ENCODE data around the gene GPAM. TPM values are rescaled to one million over a fixed set of nuclear protein-coding genes. Genes with fewer than 3 reads are reported as not detected.

Gene GPAM
- total RNA-seq, 1 experiment from 2014 or later: 7.1 TPM

- no peak for DNase-seq (ENCODE audit: low read depth)
Observed at GRCh38 chr10:112184379-112184778, 814 bp upstream of the GPAM start.

GRCh38 chr10:112184052-112184371, 447 bp upstream of the GPAM start:
- DNase-seq (ENCODE audit: low read depth): no peak

GRCh38 chr10:112182784-112183328, 709 bp downstream of the GPAM start:
- DNase-seq (ENCODE audit: low read depth): peak; percentile 5

GRCh38 chr10:112177247-112177646, 6.3 kb downstream of the GPAM start:
- no peak for DNase-seq (ENCODE audit: low read depth)

GRCh38 chr10:112176543-112176942, 7.0 kb downstream of the GPAM start:
- DNase-seq (ENCODE audit: low read depth): no peak

GRCh38 chr10:112175409-112175808, 8.2 kb downstream of the GPAM start:
- DNase-seq (ENCODE audit: low read depth): no peak

GRCh38 chr10:112173206-112173605, 10.4 kb downstream of the GPAM start:
- DNase-seq (ENCODE audit: low read depth): no peak

- DNase-seq (ENCODE audit: low read depth): no peak
Observed at GRCh38 chr10:112168733-112169132, 14.8 kb downstream of the GPAM start.

GRCh38 chr10:112166800-112167199, 16.8 kb downstream of the GPAM start:
- DNase-seq (ENCODE audit: low read depth): no peak

GRCh38 chr10:112161757-112162518, 21.6 kb downstream of the GPAM start:
- DNase-seq (ENCODE audit: low read depth): no peak

- no peak for DNase-seq (ENCODE audit: low read depth)
Observed at GRCh38 chr10:112160834-112161233, 22.7 kb downstream of the GPAM start.

- no peak for DNase-seq (ENCODE audit: low read depth)
Observed at GRCh38 chr10:112159469-112159868, 24.1 kb downstream of the GPAM start.

GRCh38 chr10:112151524-112152039, 32.0 kb downstream of the GPAM start:
- DNase-seq (ENCODE audit: low read depth): no peak

GRCh38 chr10:112148331-112148730, 35.2 kb downstream of the GPAM start:
- no peak for DNase-seq (ENCODE audit: low read depth)

GRCh38 chr10:112146799-112147198, 36.8 kb downstream of the GPAM start:
- DNase-seq (ENCODE audit: low read depth): no peak

GRCh38 chr10:112145263-112145662, 38.3 kb downstream of the GPAM start:
- DNase-seq (ENCODE audit: low read depth): no peak

GRCh38 chr10:112143420-112143819, 40.1 kb downstream of the GPAM start:
- no peak for DNase-seq (ENCODE audit: low read depth)

GRCh38 chr10:112141292-112141691, 42.3 kb downstream of the GPAM start:
- DNase-seq (ENCODE audit: low read depth): no peak

GRCh38 chr10:112140110-112140970, 43.2 kb downstream of the GPAM start:
- DNase-seq (ENCODE audit: low read depth): peak; percentile 77

GRCh38 chr10:112139176-112139575, 44.4 kb downstream of the GPAM start:
- no peak for DNase-seq (ENCODE audit: low read depth)

GRCh38 chr10:112137154-112137987, 46.2 kb downstream of the GPAM start:
- DNase-seq (ENCODE audit: low read depth): peak; percentile 63
